Right lobe of liver (tissue), 6 donors: ENCODE data around the gene TRIM38. TPM values are rescaled to one million over a fixed set of nuclear protein-coding genes. Genes with fewer than 3 reads are reported as not detected.

Source experiments
- ATAC-seq, 4 donors: fragments of 200-7000 bp; cut with Tn5 transposase; one replicate each; pipeline ENCODE4 v1.9.1; 2020; ENCODE audit warnings: mild to moderate bottlenecking in 4 of 4, moderate library complexity in 4 of 4
- DNase-seq, 3 donors: peaks; one replicate each; pipeline ENCODE4 v3.0.0-alpha.2; 2020
- H3K27ac ChIP-seq, 3 donors: fragments of 200-600 bp; one replicate each; pipeline ENCODE4 v1.8.0; 2022
- H3K27me3 ChIP-seq, 2 donors: fragments of 200-600 bp; one replicate each; pipeline ENCODE4 v1.8.0; 2022
- H3K36me3 ChIP-seq, 4 donors: fragments of 200-600 bp; sonication (generic) in 1 of 4; one replicate each; pipeline versions ENCODE4 v1.5.1 to v1.8.0; 2017 to 2022; ENCODE audit warnings: control low read depth in 1 of 4
- H3K4me1 ChIP-seq, 4 donors: fragments of 200-600 bp; sonication (generic) in 1 of 4; one replicate each; pipeline versions ENCODE4 v1.5.1 to v1.8.0; 2017 to 2022; ENCODE audit warnings: control low read depth in 1 of 4
- H3K4me3 ChIP-seq, 3 donors: fragments of 200-600 bp; one replicate each; pipeline ENCODE4 v1.8.0; 2022
- H3K9me3 ChIP-seq, 4 donors: fragments of 200-600 bp; sonication (generic) in 1 of 4; one replicate each; pipeline versions ENCODE4 v1.5.1 to v1.8.0; 2017 to 2022; ENCODE audit warnings: control low read depth in 1 of 4
- POLR2A ChIP-seq: fragments of 450-650 bp; IDR thresholded peaks from one replicate; pipeline ENCODE4 v1.6.1; 2017; ENCODE audit warnings: antibody characterized with exemption, mild to moderate bottlenecking
- WGBS: methylation state at CpG from one replicate; pipeline ENCODE4 v1.1.6; 2018; ENCODE audit warnings: low coverage, low lambda C conversion rate; ENCODE audit not compliant: insufficient coverage; ENCODE audit errors: missing lambda C conversion rate; 5-methylcytosine and 5-hydroxymethylcytosine counted together
- intact Hi-C, 2 donors: fragments of 100-400 bp; cut with DNase I; formaldehyde crosslinking; loops; one replicate each; pipeline versions ENCODE4 v1.11.2 to v1.14.1; 2022
- total RNA-seq, 6 experiments: library from RNA; depleted of rRNA in 2 of 6; stranded (reverse); fragments of >200 nt in 2 of 6; fragmentation: NEBNext Ultra II Directional in 3 of 6; extraction: Animal tissue kit (Norgen Biotek cat#: 25700) in 3 of 6; gene quantifications; one replicate each; pipeline versions ENCODE4 v1.1.0 to v1.2.4, GENCODE V29; 2016 to 2023
- TF ChIP-seq, protein P1 (sequence below), 4 donors: fragments of 200-600 bp in 3 of 4; fragments of 450-650 bp in 1 of 4; IDR thresholded peaks; one replicate each; pipeline versions ENCODE4 v1.5.1 to v1.8.0; 2016 to 2022; ENCODE audit warnings: antibody characterized with exemption in 4 of 4, mild to moderate bottlenecking in 2 of 4
- donor health status: DM: no; HTN: yes; CAD: no.
- donor health status: DM: no; HTN: no; CAD: no.
- donor health status: DM: no; HTN: no; CAD: no.
- donor health status: DM: no; HTN: yes; CAD: no.
- donor health status: DM: no; HTN: yes; CAD: no.

The TRIM38 gene
- total RNA-seq, 6 experiments from 2014 or later = 3.1 to 7.2 (median 4.5) TPM

DNA sequence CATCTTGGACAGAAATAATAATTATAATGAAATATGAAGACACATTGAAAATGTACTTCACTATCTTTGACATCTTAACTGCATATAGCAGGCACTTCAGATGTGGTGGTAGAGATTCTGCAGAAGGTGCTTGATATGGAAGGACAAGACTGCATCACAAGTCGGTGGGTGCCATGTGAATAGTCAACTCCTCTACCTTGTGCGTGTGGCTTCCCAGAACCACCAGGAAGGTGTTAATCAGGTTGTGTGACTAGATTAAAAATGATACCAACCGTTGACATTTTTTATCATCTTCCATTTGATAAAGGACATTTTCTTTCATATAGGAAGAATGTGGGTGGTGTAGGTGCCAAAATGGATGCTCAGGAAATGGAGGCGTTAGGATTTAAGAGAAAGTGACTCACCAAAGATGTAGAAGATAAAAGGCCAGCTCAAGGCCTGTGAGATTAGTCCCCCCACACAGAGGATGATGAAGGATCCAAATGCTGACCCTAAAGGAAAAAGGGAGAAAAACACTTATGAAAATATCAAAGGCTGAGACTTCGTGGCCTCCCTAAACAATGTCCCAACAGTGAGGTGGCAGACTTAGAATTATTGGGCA is 44.4 kb upstream of the TRIM38 start:
- peaks cover 2 to 41% (median 13%) of the 10 kb centered on the region in 4 donors for H3K36me3 ChIP-seq
- H3K27me3 ChIP-seq = no peaks in the 10 kb centered on the region
- H3K4me3 ChIP-seq = no peak overlapping the region
- H3K27ac ChIP-seq = no peak overlapping the region
- no peaks in the 10 kb centered on the region for H3K9me3 ChIP-seq
- no peak for ATAC-seq
- peaks cover 0 to 18% (median 9%) of the 10 kb centered on the region in 4 donors for H3K4me1 ChIP-seq
- no peak for DNase-seq
- 69% methylated on average over 5 of the region's 5 CpGs for WGBS
- no peak for TF ChIP-seq POLR2A
- TF ChIP-seq, protein P1, sequence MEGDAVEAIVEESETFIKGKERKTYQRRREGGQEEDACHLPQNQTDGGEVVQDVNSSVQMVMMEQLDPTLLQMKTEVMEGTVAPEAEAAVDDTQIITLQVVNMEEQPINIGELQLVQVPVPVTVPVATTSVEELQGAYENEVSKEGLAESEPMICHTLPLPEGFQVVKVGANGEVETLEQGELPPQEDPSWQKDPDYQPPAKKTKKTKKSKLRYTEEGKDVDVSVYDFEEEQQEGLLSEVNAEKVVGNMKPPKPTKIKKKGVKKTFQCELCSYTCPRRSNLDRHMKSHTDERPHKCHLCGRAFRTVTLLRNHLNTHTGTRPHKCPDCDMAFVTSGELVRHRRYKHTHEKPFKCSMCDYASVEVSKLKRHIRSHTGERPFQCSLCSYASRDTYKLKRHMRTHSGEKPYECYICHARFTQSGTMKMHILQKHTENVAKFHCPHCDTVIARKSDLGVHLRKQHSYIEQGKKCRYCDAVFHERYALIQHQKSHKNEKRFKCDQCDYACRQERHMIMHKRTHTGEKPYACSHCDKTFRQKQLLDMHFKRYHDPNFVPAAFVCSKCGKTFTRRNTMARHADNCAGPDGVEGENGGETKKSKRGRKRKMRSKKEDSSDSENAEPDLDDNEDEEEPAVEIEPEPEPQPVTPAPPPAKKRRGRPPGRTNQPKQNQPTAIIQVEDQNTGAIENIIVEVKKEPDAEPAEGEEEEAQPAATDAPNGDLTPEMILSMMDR (IDR thresholded peaks at IDR 0.05) = no peak
- intact Hi-C loops = no loop called here

- Histone ChIP-seq H3K27ac (peak overlapping the region in 2 of 3 donors; percentile 43 to 67), H3K9me3 (no peaks in the 10 kb centered on the region), H3K4me3 (no peak overlapping the region), H3K4me1 (peaks cover 0 to 15% (median 5%) of the 10 kb centered on the region in 4 donors), H3K27me3 (no peaks in the 10 kb centered on the region), H3K36me3 (peaks cover 2 to 41% (median 12%) of the 10 kb centered on the region in 4 donors)
- DNase-seq (peak; percentile 61 to 86 (median 80)), ATAC-seq (peak; percentile 92 to 97 (median 94))
- intact Hi-C loops = no loop called here
- 33% methylated on average over 2 of the region's 5 CpGs for WGBS
- TF ChIP-seq, protein P1 (IDR thresholded peaks at IDR 0.05) = no peak
- no peak for TF ChIP-seq POLR2A
These were observed 42.9 kb upstream of the TRIM38 start for GRCh38 chr6:25919657-25920056.

DNA sequence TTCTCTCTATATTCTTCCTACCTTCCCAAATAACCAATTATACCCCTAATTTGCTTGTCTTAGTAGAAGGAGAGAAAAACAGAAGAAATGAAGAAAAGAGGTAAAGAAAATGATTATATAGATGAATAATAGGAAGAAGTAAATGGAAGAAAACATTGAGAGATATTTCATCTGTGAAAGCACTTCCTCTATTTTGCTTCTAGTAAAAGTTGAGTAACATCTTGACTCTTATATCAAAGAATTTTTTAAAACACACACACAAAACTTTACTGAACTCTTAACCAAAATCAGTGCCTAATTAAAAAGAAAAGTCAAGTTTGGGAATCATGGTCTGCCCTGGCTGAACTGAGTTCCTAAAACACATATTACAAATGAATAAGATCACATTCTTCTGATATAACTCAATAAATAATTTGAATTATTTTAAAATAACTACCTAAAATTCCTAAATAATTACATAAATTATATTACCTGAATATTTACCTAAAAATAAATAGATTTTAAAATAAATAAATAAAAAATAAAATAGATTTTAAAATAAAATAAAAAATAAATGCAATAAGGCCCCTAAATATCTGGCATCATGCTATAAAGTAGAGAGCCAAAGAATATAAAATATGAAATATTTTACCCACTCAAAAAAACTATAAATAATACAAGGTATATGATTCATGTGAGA is 40.9 kb upstream of the TRIM38 start:
- Histone ChIP-seq H3K4me3 (no peak overlapping the region), H3K27ac (no peak overlapping the region), H3K36me3 (peaks cover 2 to 25% (median 7%) of the 10 kb centered on the region in 4 donors), H3K4me1 (peaks cover 0 to 17% (median 7%) of the 10 kb centered on the region in 4 donors), H3K9me3 (no peaks in the 10 kb centered on the region), H3K27me3 (no peaks in the 10 kb centered on the region)
- intact Hi-C loops = no loop called here
- no peak for ATAC-seq
- DNase-seq = no peak
- TF ChIP-seq POLR2A = no peak
- TF ChIP-seq, protein P1 (IDR thresholded peaks at IDR 0.05) = no peak

DNA sequence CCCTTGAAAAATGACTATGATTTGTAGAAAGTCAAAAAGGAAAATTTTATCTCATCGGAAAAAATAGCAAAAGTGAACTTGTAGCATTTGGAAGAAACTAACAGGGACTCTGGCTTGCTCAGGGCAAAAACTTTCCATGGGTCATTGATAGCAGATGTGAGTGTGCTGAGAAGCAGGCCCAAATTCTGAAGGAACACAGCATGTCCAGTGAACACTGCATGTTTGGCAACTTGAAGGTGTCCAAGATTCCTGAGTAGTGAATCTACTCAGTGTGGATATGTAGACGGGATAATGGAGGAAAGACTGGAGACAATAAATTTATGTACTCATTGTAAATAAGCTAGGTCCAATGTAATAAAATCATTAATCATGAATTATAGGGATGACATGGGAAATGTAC is 40.3 kb upstream of the TRIM38 start:
- ATAC-seq (no peak), DNase-seq (no peak)
- H3K4me3 ChIP-seq = no peak overlapping the region
- H3K4me1 ChIP-seq = peaks cover 0 to 22% (median 7%) of the 10 kb centered on the region in 4 donors
- H3K27ac ChIP-seq = no peak overlapping the region
- no peaks in the 10 kb centered on the region for H3K27me3 ChIP-seq
- peaks cover 1 to 21% (median 4%) of the 10 kb centered on the region in 4 donors for H3K36me3 ChIP-seq
- no peak for TF ChIP-seq POLR2A
- TF ChIP-seq, protein P1 (IDR thresholded peaks at IDR 0.05) = no peak
- H3K9me3 ChIP-seq = no peaks in the 10 kb centered on the region
- WGBS = 79% methylated on average over 2 of the region's 2 CpGs
- intact Hi-C loops = no loop called here
